ENCODE results near the gene ELMO1. TPM values are rescaled to one million over a fixed set of nuclear protein-coding genes. Genes with fewer than 3 reads are reported as not detected.

ELMO1 gene
- total and polyA plus RNA-seq, 10 of the 15 experiments (the other 5 are each of a cell fraction or from before 2014, with no cell fraction given), result 22.6 to 85.9 (median 56.6) TPM

- CTCF ChIA-PET, result interaction anchor here (0.8 to 5.5 kb wide), 6 partner anchors 9 to 718 kb away, joined by 3 to 59 read pairs (median 4); no protein-coding TSS in a partner anchor
- 57% methylated on average over 6 of the region's 6 CpGs for WGBS (ENCODE audit: insufficient coverage, insufficient replicate concordance, low lambda C conversion rate, missing lambda C conversion rate)
- TF ChIP-seq KLF5 (IDR thresholded peaks at IDR 0.05; ENCODE audit: partially characterized antibody) (no peak), HDAC6 (IDR thresholded peaks at IDR 0.05; ENCODE audit: unreplicated experiment) (no peak), CREM (IDR thresholded peaks at IDR 0.05; ENCODE audit: low read depth) (no peak), MXI1 (IDR thresholded peaks at IDR 0.05; ENCODE audit: low read depth, low read length) (no peak), SMAD5 (IDR thresholded peaks at IDR 0.05; ENCODE audit: low read depth) (no peak), DPF2 (IDR thresholded peaks at IDR 0.05) (no peak), REST (IDR thresholded peaks at IDR 0.05; ENCODE audit: low read depth, low read length) (no peak), TCF7 (IDR thresholded peaks at IDR 0.05; ENCODE audit: borderline replicate concordance) (no peak), ZNF24 (IDR thresholded peaks at IDR 0.05) (no peak), CHD1 (IDR thresholded peaks at IDR 0.05; ENCODE audit: low read depth, low read length) (no peak), MTA3 (IDR thresholded peaks at IDR 0.05; ENCODE audit: borderline replicate concordance, low read length) (no peak), SUZ12 (IDR thresholded peaks at IDR 0.05; ENCODE audit: unreplicated experiment) (no peak), ZNF592 (IDR thresholded peaks at IDR 0.05) (no peak), CEBPZ (IDR thresholded peaks at IDR 0.05; ENCODE audit: low read depth, low read length) (no peak)
These were observed 243.2 kb downstream of the ELMO1 start for GRCh38 chr7:37205451-37205850.

More at GRCh38 chr7:37205451-37205850, 243.2 kb downstream of the ELMO1 start:
- Histone ChIP-seq H3K36me3 (ENCODE audit: control insufficient read depth in 2 of 2, insufficient read depth in 2 of 2, low read length in 1 of 2) (peaks cover 3 to 10% of the 10 kb centered on the region in 2 experiments), H3K9ac (ENCODE audit: control insufficient read depth, insufficient read depth, low read length) (no peak overlapping the region), H2AFZ (ENCODE audit: control insufficient read depth, low read depth, low read length) (no peak overlapping the region), H3K4me1 (ENCODE audit: control insufficient read depth, insufficient read depth, low read length) (peaks cover 14% of the 10 kb centered on the region; the same call in 1 of the 2 replicates), H4K20me1 (ENCODE audit: control insufficient read depth, insufficient read depth) (no peaks in the 10 kb centered on the region), H3K27ac (ENCODE audit: control insufficient read depth, insufficient read depth) (no peak overlapping the region), H3K27me3 (replicated peaks in 1 of 2; ENCODE audit: control insufficient read depth in 2 of 2, insufficient read depth in 2 of 2, low read length in 1 of 2) (no peaks in the 10 kb centered on the region; a peak in 1 of 4 replicates), H3K79me2 (ENCODE audit: control insufficient read depth, insufficient read depth, low read length) (no peaks in the 10 kb centered on the region), H3K4me2 (ENCODE audit: control insufficient read depth, insufficient read depth) (no peak overlapping the region), H3K4me3 (no peak overlapping the region), H3K9me3 (replicated peaks; ENCODE audit: control insufficient read depth, insufficient read depth, low read length) (no peaks in the 10 kb centered on the region)
- ChIA-PET SMC1A (ENCODE audit: uncharacterized antibody, unreplicated experiment) (interaction anchor here (1.3 to 5.6 kb wide), 2 partner anchors 148 to 733 kb away, joined by 3 to 39 read pairs; no protein-coding TSS in a partner anchor), POLR2A (no interaction called here), RAD21 (ENCODE audit: unreplicated experiment) (interaction anchor here (1.0 to 1.2 kb wide), 3 partner anchors 23 to 534 kb away, joined by 3 read pairs; no protein-coding TSS in a partner anchor)
- intact Hi-C loops (cut with micrococcal nuclease; ENCODE audit: unreplicated experiment), result no loop called here
- DNase-seq (ENCODE audit: low read depth, low spot score) (no peak), FAIRE-seq (no peak), ATAC-seq (no peak)
- in situ Hi-C loops (cut with MboI), result no loop called here
- no TSS peak for BruUV-seq (replicated peaks)

All from GM12878 (cell line).